GM12873 (cell line): ENCODE results near the gene AP3S1.

Experiments
- TF ChIP-seq, protein P1 (sequence below): IDR thresholded peaks from 2 replicates; pipeline ENCODE4 v1.5.1; 2012; ENCODE audit warnings: low read depth, mild to moderate bottlenecking, moderate library complexity, low read length, control low read depth; ENCODE audit not compliant: insufficient read depth; ENCODE audit errors: missing control alignments

The AP3S1 gene

DNA sequence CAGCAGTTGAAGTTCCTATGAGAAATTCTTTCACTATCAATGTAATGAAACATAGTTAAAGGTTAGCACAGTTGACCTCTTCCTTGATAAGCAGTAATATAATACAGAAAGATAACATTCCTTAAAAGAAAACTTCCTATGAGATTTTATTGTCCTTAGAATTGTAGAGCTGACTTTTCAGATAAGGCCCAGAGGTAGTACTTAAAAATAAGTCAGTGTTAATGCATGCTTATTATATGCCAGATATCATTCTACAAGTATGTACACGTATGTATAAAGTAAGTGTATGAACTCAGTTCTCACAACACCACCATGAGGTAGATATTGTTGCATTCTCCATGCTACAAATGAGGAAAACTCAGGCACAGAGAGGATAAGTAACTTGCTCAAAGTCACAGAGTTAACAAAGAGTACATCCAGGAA, 15.3 kb downstream of the AP3S1 start:
- TF ChIP-seq, protein P1, sequence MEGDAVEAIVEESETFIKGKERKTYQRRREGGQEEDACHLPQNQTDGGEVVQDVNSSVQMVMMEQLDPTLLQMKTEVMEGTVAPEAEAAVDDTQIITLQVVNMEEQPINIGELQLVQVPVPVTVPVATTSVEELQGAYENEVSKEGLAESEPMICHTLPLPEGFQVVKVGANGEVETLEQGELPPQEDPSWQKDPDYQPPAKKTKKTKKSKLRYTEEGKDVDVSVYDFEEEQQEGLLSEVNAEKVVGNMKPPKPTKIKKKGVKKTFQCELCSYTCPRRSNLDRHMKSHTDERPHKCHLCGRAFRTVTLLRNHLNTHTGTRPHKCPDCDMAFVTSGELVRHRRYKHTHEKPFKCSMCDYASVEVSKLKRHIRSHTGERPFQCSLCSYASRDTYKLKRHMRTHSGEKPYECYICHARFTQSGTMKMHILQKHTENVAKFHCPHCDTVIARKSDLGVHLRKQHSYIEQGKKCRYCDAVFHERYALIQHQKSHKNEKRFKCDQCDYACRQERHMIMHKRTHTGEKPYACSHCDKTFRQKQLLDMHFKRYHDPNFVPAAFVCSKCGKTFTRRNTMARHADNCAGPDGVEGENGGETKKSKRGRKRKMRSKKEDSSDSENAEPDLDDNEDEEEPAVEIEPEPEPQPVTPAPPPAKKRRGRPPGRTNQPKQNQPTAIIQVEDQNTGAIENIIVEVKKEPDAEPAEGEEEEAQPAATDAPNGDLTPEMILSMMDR: no peak

DNA sequence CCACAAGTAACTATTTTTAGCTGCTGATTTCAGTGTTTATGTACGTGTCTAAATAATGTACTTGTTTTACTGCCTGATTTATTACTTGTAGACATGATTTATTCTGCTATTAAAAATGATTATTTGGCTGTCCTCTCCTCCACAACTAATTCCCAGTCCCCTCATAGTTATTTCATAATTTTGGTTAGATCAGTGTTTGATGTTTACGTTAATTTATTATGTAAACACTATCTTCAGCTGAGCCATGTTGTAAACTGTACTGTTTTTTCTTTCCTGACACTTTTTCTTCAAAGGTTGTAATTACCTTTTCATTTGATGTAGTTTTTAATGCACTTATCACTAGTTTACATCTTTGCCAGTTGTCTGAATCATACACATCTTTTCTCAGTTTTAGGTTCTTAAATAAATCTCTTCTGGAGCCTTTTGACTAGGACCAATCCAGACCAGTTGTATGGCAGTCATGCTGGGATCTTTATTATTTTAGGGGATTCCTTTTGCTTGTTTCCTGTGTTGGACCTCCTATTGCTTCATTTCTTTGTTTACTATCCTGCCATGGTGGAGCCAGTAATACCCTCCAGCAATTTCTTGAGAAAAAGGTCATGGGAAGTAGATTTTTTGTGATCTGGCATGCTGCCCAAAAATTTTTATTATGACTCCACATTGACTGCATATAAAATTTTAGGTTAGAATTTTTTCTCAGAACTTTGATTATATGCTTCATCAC, 16.1 kb downstream of the AP3S1 start:
- TF ChIP-seq, protein P1: no peak

DNA sequence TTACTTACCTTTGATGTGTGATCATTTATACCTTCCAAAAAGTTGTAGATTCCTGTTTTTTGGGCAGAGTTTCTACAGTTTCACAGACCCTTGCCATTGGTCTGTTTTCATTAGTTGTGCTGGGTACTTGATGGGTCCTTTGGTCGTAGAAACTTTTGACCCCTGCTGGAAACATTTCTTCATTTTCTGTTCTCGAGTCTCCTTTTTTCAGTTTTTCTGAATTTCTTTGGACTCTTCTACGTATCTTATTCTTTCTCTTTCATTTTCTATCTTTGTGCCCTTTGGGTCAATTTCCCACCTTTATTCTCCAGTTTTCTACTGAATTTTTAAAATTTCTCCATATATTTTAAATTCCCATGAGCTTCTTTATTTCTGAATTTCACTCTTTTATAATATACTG, 16.7 kb downstream of the AP3S1 start:
- TF ChIP-seq, protein P1: no peak

DNA sequence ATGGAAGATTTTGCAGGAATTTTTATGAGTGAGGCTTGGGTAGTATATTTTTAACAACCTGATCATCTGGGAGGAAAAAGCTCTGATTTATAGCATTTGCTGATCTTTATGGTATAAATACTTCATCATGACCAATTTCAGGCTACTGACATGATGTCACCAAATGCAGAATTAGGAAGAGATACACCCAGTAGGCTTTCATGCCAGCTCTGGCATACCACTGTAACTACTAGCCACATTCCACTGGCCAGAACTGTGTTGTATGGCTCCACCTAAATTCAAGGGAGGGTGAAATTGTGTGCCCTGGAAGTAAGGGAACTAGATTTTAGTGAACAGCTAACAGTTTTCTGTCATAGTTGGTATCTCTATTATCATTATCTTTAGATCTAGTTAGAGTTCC, 17.6 kb downstream of the AP3S1 start:
- TF ChIP-seq, protein P1: no peak

DNA sequence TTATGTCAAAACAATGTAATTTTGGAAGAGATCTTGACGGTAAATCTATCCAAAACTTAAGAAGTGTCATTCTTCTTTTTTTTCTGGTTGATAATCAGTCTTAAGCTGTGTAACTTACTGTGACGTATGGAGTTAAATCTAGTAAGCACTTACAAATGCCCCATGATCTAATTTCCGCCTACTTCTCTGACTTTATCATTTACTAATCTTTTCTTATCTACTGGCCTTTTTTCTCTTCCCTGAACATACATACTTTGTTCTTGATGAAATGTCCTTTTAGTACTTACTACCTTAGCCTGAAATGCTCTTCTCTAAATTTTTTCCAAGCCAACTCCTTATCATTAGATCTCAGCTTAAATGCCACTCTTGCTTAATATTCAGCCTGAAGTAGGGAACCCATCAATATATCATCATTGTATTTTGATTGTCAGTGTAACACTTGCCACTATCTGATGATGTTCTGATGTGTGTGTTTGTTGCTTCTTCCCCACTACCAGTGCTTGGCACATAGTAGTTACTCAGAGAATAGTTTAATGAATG, 27.6 kb downstream of the AP3S1 start:
- TF ChIP-seq, protein P1: no peak

DNA sequence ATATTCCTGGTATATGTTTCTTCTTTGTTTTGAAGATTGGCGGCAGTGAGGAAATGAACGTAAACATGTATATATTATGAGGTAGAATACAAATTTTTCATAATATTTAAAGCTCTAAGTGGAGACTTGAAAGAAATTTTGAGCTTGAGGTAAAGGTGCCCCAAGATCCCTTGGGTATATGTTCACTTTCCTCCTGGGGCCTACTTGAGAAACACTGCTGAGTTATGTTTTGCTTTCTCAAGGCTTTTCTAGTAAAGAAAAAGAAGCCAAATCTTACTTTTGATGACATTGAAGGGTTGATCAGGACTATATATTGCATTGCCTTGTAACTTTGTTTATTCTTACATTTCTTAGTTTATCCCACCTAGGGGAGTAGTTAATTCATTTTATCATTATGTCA, 30.7 kb downstream of the AP3S1 start:
- TF ChIP-seq, protein P1: no peak

DNA sequence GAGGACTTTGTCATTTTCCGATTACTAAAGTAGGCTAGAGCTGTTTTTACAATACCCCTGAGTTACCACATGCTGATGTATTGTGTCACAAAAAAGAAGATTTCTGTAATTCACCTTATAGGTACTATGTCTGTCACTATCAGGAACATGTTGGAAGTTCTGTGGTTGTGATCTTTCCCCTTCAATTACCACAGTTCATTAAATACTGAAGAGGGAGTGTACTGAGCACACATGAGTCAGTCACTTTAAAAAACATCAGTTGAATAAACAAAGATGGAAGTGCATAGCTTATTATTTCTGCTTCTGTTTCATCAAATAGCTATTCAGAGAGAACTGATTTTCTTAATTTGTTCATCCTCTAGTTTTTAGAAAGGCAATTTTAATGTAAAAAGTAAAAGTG, 31.7 kb downstream of the AP3S1 start:
- TF ChIP-seq, protein P1: no peak
